HG03378 (cell line): ENCODE measurements around the gene INPP5K.
A peak's percentile ranks its signal among the peaks of the same experiment; 100 is the strongest.

ENCODE experiments used
- ATAC-seq: cut with Tn5 transposase; IDR thresholded peaks from one replicate; pipeline ENCODE4 v1.9.1; 2021; ENCODE audit warnings: mild to moderate bottlenecking, moderate library complexity; ENCODE audit not compliant: unreplicated experiment

INPP5K gene

DNA sequence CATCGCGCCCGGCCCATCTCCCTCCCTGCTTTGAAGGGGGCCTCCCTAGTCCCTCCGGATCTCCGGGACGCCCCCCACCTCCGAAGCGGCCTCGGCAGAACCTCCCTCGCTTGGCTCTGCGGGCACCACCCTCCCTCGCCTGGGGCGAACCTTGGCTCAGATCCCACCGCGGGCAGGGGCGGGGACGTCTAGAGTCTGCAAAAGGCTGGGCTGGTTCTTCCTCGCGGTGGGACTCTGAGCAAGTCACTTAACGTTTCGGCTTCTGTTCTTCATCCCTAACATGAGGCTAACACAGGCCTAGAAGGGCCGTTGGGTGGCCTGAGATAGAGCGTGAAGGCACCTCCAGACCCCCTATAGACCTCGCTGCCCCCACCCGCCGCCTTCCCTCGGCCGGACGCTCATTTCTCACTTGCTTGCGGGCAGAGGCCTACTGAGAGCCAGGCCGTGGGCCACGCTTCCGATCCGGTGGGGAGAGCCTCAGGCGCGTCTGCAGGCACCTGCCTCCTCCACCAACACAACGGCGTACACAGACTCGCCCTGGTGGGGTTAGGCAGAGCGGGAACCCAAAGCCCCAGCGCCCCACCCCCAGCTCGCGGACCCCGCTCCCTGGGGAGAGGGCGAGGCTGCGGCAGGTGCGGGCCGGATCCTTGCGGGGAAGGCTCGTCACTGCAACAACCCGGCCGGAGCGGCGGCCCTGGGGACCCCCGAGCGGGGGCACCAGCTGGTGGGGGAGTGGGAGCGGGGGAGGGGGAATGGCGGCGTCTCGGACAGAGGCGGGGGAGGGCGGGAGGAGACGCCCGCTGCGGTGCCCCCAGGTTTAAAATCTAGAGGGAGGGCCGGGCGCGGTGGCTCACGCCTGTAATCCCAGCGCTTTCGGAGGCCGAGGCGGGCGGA is 29.4 kb downstream of the INPP5K start:
- no peak for ATAC-seq

DNA sequence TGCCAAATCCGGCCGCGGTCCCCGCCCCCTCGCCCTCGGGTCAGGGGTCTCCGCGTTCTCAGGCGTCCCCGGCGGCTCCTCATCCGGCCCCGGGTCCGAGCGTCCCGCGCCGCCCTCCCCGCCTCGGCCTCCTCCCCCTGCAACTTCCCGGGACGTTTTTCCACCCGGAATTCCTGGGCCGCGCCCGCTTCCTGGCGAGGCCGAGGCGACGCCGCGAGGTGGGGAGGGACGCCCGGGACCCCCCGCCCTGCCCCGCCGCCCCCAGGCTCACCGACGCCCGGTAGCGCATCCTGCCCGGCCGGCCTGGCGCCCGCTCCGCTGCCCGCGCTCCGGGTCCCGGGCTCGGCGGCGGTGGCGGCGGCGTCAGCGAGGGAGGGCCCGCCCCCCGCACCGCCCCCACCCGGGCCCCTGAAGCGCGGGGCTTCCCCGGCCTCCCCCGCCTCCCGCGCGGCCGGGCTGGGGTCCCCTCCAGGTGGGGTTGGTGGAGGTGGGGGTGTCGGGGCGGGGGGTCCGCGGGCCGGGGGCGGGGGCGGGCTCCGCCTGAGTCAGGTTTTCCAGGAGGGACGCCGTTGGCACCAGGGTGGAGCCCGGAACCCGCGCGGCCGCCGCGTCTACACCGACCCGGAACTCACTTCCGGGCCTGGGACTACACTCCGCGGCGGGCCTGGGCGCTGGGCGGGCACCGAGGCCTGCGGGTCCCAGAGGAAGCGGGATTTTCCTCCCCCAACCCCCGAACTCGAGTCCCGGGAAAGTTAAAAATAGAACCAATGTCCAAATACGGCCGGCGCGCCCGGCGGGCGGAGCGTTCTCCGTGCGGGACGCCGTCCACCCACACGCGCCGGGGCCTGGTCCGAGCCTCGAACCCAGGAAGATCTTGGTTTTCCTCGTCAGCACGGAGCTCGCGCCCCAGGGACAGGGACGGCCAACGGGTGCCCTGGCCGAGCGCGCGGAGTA is 30.7 kb downstream of the INPP5K start:
- no peak for ATAC-seq

DNA sequence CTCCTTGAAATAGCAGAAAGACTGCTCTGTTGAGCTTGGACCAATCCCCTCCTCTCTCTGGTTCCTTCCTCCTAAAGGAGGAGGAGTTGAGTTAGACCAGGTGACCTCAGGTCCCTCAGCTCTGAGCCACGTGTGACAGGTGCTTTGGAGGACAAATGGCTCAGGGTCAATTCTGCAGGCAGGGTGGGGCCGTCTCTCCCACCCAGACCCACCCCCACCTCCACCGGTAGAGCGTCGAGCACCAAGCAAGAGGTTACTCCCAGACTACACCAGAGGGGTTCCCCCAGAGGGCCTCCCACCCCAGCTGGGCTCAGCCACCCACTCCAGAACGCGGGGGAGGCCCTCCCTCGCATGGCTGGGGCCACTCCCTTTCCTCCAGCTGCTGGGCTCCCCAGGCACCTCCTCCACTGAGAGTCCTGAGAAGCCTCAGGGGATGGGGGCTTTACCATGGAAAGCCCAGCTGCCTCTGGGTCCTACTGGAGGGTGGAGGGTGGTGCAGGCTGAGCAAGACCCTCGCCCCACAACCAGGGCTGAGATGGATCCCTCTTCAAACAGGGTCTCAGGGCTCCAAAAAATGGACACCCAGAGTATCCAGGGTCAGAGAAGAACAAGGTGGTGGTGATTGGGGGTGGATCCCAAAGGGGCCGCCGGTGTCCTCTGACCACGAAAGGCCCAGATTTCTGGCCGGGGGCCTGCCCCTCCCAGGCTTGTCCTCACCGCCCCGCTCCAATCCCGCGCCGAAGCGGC is 31.6 kb downstream of the INPP5K start:
- ATAC-seq = peak; percentile 45

DNA sequence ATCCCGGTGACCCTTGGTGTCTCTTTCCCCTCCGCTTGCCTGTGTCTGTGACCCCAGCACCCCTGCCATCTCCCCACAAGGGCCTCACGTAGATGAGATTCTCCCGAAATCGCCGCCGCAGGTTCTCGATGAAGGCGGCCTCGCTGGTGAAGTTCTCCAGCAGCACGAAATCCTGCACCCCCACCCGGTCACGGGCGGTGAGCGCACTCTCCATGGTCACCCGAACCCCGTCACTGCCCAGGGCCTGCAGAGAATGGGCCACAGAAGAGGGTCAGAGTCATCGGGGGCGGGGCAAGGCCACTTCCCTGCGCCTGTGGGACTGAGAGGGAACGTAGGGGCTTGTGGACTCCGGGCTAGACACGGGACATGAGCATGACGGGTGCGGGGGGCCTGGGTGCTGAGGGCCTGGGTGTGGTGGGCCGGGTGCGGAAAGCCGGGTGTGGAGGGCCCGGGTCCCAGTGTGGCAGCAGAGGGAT is 32.3 kb downstream of the INPP5K start:
- ATAC-seq = no peak

DNA sequence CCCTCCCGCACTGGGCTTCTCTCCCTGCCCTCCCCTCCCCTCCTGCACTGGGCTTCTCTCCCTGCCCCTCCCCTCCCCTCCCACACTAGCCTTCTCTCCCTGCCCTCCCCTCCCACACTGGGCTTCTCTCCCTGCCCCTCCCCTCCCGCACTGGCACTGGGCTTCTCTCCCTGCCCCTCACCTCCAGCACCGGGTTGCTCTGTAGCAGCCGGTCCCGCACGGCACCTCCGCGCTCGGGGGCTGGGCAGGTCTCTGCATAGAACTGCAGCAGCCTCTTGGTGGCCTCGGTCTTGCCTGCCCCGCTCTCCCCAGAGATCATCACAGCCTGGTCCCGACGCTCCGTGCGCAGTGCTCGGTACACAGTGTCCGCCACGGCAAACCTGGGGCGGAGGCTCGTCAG is 33.7 kb downstream of the INPP5K start:
- ATAC-seq = no peak

DNA sequence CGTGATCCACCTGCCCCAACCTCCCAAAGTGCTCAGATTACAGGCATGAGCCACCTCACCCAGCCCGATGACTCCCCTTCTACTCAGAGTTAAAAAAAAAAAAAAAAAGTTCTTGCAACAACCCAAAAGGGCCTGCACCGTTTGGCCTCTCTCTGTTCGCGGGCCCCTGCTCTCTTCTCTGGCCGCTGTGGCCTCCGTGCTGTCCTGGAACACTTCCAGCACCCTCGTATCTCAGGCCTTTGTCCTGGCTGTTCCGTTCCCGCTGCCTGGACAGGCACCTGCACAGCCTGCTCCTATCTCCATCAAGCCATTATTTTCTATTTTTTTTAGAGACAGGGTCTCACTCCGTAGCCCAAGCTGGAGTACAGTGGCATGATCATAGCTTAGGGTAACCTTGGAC is 34.7 kb downstream of the INPP5K start:
- ATAC-seq = no peak

DNA sequence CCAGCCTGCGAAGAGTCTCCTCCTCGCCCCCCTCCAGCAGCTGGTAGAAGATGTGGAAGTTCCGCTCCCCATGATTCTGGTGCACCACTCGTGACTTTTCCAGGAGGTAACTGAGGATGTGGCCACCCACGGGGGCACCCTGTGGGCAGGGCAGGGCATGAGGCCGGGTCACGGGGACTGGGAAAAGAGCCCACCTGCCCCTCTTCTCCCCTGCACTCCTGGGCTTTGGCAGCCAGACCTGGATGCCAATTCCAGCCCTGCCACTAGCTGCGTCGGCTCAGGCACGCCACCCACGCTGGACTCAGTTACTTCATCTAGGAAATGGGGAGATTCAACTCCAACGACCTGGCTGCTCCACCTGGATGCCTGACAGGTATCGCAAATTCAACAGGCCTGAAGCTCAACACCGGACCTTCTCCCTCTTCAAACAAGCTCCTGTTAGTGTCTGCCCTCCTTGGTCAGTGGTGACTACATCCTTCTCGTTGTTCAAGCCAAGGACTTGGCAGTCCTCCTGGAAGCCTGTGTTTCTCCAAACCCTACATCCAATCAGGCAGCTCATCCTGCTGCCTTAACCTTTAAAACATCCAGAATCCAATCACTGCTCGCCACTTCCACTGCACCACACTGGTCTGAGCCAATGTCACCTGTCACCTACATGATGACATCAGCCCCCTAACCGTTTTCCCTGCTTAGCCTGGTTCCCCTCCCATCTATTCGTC is 35.5 kb downstream of the INPP5K start:
- ATAC-seq = no peak

DNA sequence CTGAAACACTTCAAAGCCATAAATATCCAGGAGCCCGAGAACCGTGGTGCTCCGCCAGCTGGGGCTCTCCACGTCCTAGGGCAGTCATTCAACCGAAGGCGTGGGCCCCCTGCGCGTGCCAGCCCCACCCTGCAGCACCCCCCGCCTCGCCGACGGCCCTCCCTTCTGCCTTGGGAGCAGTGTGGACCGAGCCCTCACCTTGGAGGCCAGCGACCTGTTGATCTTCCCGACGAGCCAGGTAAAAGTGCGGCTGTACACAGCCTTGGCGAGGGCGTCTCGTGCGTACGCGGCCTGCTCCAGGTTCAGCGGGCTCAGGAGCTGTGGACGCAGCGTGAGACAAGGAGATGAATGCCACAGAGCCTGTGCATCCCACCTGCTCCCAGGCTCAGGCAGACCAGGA is 38.0 kb downstream of the INPP5K start:
- ATAC-seq = no peak

DNA sequence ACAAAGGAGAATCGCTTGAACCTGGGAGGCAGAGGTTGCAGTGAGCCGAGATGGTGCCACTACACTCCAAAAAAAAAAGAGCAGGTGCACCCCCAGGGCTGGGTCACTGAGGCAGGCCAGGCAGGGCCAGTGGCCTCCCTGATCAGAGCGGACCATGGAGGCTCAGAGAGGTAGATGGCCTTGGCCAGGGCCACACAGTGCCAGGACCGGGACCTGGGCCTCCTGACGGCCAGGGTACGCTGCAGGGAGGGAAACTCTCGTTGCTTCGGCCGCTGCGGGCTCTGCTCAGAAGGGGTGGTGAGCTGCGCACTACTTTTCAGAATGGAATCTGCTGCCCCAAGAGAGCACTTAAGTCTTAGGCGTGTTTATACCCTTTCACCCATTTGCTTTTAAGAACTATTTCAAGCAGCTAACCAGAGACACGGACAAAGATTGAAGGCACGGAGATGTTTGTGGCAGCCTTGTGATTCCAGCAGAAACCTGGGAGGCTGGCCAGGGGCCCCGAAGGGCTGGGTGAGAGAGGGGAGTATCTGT is 41.0 kb downstream of the INPP5K start:
- ATAC-seq = no peak

DNA sequence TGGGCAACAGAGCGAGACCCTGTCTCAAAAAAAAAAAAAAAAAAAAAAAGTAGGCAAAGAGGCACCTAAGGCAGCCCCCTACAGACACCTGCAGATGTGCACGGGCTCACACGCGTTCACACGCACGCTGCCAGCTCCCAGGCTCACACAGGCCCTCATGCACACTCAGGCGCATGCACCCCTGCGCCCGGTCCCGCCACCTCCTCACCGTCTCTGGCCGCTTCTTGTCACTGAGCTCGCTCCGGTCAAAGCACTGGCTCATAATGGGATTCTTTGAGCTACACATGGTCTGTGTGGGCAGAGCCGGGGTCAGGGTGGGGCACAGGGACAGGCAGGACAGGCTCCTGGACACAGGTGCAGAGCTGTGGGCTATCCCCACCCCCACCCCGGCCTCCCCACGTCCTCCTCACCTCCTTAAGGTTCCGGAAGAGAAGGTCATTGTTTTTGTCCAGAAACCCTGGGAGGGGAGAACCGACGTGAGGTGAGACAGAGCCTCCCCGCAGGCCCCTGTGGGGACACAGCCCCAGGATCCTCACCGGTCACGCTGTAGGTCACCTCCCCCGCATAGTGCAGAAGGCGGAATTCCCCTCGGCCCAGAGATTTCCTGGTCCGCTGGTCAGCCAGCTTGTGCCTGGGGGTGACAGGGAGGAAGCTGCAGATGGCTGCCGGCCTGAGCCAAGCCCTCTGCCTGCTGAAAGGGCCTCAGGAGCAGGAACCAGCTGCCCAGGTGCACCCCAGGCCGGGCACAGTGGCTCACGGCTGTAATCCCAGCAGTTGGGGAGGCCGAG is 41.8 kb downstream of the INPP5K start:
- ATAC-seq = peak; percentile 43

DNA sequence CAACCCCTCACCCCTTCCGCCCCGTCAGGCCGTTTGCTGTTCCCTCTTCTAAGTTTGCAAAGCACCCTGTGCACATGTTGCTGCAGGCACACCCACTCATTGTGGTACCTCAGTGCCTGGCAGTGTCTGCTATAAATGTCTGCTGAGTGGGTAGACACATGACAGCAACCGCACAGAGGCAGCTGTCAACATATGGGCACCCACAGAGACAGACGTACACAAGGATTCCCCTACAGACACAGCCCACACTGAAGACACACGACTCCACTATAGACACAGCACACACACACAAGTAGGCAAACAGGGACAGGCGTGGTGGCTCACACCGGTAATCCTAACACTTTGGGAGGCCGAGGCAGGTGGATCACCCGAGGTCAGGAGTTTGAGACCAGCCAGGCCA is 42.6 kb downstream of the INPP5K start:
- ATAC-seq = no peak

DNA sequence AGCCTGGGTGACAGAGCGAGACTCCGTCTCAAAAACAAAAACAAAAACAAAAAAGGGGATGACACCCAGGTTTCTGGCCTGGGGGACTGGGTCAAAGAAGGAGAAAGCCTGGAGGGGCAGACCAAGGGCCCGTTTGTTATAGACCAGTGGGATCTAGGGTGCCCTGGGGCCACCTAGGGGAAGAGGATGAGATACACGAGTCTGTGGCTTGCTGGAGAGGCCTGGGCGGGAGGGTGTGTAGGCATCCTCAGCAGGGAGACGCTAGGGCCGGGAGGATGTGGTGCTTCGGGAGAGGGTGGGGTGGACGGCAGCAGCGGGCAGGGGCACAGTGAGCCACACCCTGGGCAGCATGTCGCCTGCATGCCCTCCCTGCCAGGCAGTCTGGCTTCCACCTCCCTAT is 43.2 kb downstream of the INPP5K start:
- ATAC-seq = no peak

DNA sequence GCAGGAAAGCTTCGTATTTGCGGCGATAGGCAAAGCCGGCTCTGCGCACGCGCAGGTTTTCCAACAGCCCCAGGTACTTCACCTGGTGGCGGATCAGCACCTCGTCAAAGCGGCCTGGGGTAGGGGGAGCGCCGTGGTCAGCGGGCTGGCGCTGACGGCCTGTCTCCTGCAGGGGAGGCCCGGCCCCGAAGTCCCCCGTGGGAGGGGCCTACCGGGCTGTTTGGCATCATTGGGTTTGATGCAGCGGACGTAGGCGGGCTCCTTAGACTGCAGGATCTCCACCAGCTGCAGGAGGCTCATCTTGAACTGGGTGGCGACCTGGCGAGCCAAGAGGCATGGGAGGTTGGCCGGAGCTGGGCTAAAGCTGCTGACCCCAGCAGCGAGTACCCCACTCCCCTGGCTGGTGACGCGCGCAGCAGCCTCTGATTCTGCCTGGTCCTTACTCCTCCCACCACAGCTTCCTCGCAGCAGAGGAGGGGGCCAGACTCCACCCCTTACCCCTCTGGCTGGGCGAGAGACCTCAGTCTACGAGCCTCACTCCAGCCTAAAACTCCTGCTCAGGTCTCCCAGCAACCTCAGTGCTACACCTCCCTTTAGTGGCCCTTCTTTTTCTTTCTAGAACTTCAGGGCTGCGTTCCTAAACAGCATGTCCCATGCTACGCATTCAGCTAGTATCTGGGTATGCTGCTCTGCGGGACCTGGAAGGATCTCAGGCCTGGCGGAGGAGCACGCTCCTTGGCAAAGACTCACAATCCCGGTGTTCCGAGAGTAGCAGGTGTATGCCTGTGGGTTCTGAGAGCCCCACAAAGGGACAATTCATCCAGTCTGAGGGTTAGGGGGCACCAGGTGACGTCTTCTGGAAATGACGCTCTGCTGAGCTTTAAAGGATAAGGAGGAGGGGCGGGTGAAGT is 44.2 kb downstream of the INPP5K start:
- no peak for ATAC-seq

DNA sequence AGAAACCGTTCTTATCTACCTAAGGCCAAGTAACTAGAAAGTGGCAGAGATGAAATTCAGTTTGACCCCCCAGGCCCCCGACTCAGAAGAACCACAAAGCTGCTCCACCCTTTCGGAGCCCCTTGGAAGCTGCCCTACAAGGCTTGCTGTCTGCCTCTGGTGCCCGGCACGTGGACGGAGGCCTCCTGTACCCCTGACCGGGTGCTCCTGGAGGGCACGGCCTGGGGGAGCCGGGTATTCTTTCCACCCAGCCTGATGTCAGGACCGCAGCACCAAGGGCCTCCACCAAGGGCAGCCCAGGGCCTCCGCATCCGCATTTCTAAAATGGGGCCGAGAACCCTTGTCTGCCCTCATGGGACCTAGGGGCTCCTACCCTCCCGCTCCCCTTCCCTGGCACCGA is 44.9 kb downstream of the INPP5K start:
- ATAC-seq = no peak

DNA sequence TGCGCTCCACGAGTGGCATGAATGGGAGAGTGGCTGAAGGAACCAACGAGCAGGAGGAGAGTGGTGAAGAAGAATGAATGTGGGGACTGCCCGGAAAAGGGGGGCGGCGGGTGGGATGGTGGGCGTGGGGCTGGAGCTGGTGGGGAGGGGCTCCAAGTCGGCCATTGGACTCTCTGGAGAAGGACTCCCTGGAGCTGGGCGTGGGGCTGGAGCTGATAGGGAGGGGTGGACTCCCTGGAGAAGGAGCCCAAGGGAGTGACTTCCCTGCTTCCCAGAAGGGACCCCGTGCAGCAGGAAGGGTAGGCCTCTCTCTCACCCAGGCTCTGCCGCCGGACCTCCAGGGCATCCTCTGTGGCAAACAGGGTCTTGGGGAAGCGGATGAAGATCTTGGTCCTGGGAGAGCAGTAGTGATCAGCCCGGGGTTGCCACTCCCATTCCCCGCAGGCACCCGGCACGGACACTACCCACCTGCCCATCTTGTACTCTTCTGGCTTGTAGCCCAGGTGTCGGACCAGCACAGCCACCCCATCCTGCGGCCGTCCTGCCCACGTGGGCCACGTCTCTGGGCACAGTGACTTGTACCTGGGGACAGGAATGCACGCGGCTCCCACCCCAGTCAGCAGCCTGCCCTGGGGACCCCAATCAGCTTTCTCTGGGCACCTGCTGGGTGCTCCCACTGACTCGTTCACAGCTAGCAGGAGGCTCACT is 45.5 kb downstream of the INPP5K start:
- no peak for ATAC-seq

DNA sequence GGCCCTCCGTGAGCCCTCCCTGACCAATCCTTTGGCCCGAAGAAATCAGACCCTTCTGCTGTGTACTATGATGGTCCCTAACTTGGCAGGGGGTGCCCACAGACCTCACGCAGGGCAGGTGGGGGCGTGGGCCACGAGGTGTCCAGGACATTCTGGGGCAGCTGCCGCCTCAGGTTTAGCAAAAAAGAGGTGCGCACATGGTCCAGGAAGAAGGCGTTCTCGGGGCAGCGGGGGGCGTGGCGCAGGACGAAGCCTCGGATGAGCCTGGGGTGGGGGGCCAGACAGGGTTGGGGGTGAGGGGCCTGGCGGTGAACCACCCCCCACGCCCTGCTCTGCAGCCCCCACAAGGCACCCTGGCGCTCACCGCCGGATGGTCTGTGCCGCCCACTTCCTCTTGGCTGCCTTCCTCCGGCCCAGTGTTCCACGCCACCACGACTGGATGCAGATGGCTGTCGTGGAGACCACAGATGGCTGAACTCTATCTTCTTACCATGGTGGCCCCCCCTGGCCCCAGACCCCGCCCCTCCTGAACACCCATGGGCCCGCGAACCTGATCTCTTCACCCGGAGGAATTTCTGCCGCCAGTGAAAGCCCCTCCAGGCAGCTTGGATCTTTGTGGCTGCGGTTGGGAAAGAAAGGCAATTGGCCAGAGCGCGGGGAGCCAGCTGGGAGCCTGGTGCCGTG is 46.2 kb downstream of the INPP5K start:
- no peak for ATAC-seq

DNA sequence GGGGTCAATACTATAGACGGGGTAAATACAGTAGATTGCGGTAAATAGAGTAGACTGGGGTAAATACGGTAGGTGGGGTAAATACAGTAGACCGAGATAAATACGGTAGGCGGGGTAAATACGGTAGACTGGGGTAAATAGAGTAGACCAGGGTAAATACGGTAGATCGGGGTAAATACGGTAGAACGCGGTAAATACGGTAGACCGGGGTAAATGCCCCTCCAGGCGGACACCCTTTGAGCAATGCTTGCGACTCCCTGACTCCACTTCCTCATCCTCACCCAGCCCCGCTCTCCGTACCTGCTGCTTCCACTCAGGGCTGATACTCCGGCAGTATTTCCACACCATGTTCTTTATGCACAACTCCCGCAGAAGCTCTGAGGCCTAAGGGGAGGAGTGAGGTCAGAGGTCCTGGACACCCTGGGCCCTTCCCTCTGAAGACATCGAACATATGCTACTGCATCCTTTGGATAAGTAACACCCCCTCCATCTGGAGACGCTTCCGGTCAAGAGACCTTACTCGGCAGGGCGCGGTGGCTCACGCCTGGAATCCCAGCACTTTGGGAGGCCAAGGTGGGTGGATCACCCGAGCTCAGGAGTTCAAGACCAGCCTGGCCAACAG is 47.1 kb downstream of the INPP5K start:
- no peak for ATAC-seq
